Neural progenitor cell (in vitro differentiated cells): ENCODE measurements around the gene STAG3. TPM values are rescaled to one million over a fixed set of nuclear protein-coding genes. Genes with fewer than 3 reads are reported as not detected.
"Not testable (repeated sequence)": the region's sequence is repeated elsewhere in the genome, so short reads cannot be mapped to it uniquely, and the experiment has no call there.

Experiments
- DNase-seq: peaks from one replicate; pipeline ENCODE4 v3.0.0-alpha.2; 2016; ENCODE audit warnings: low spot score
- H2AFZ ChIP-seq: fragments of 200-600 bp; sonication (generic); replicated peaks from 2 replicates; pipeline ENCODE4 v1.6.1; 2016; ENCODE audit warnings: antibody characterized with exemption
- H3F3A ChIP-seq: fragments of 200-600 bp; sonication (generic); 2 replicates; pipeline ENCODE4 v1.6.1; 2016; ENCODE audit warnings: antibody characterized with exemption, low read depth
- H3K27ac ChIP-seq: fragments of 200-600 bp; sonication (generic); 2 replicates; pipeline ENCODE4 v1.5.1; 2016; ENCODE audit warnings: mild to moderate bottlenecking
- H3K27me3 ChIP-seq: fragments of 200-600 bp; sonication (generic); 2 replicates; pipeline ENCODE4 v1.6.1; 2016; ENCODE audit warnings: mild to moderate bottlenecking, moderate library complexity
- H3K36me3 ChIP-seq: fragments of 200-600 bp; sonication (generic); 2 replicates; pipeline ENCODE4 v1.5.1; 2016
- H3K4me1 ChIP-seq: fragments of 200-600 bp; sonication (generic); 2 replicates; pipeline ENCODE4 v1.6.1; 2016; ENCODE audit warnings: mixed run types
- H3K4me2 ChIP-seq: fragments of 200-600 bp; sonication (generic); 2 replicates; pipeline ENCODE4 v1.6.1; 2016
- H3K4me3 ChIP-seq: fragments of 200-600 bp; sonication (generic); 2 replicates; pipeline ENCODE4 v1.5.1; 2016
- H3K79me2 ChIP-seq: fragments of 200-600 bp; sonication (generic); 2 replicates; pipeline ENCODE4 v1.6.1; 2016; ENCODE audit warnings: low read depth
- H3K9ac ChIP-seq: fragments of 200-600 bp; sonication (generic); 2 replicates; pipeline ENCODE4 v1.6.1; 2016
- H3K9me3 ChIP-seq: fragments of 200-600 bp; sonication (generic); 2 replicates; pipeline ENCODE4 v1.5.1; 2016; ENCODE audit warnings: low read depth
- H4K20me1 ChIP-seq: fragments of 200-600 bp; sonication (generic); 2 replicates; pipeline ENCODE4 v1.6.1; 2016; ENCODE audit warnings: low read depth
- H3K27ac Mint-ChIP-seq: 3 replicates; pipeline ENCODE4 v1.8.0; 2021; ENCODE audit warnings: mixed read lengths
- H3K27me3 Mint-ChIP-seq: 2 replicates; pipeline ENCODE4 v1.8.0; 2022; ENCODE audit warnings: low read depth, mild to moderate bottlenecking, inconsistent platforms, moderate library complexity, mixed read lengths; ENCODE audit not compliant: insufficient read depth
- H3K36me3 Mint-ChIP-seq: 3 replicates; pipeline ENCODE4 v1.8.0; 2021; ENCODE audit warnings: mixed read lengths
- H3K4me1 Mint-ChIP-seq: 3 replicates; pipeline ENCODE4 v1.8.0; 2021; ENCODE audit warnings: mixed read lengths
- H3K4me3 Mint-ChIP-seq: 3 replicates; pipeline ENCODE4 v1.8.0; 2021; ENCODE audit warnings: mild to moderate bottlenecking, moderate library complexity, mixed read lengths
- H3K9me3 Mint-ChIP-seq: 3 replicates; pipeline ENCODE4 v1.8.0; 2020; ENCODE audit warnings: mixed read lengths
- CTCF ChIP-seq: fragments of 200-600 bp; sonication (generic); IDR thresholded peaks from 2 replicates; pipeline ENCODE4 v1.5.1; 2017; ENCODE audit warnings: antibody characterized with exemption, mild to moderate bottlenecking
- EZH2 ChIP-seq: fragments of 200-600 bp; sonication (generic); IDR thresholded peaks from 2 replicates; pipeline ENCODE4 v1.6.1; 2017; ENCODE audit warnings: antibody characterized with exemption, mild to moderate bottlenecking, moderate library complexity
- EZH2phosphoT487 ChIP-seq: fragments of 200-600 bp; sonication (generic); IDR thresholded peaks from 2 replicates; pipeline ENCODE4 v1.6.1; 2017; ENCODE audit warnings: antibody characterized with exemption
- total RNA-seq: library from RNA; depleted of rRNA; stranded (reverse); fragments of >200 nt; gene quantifications from 2 replicates; pipeline ENCODE4 v1.2.3, GENCODE V29; 2015; ENCODE audit warnings: low replicate concordance

The STAG3 gene
- total RNA-seq, 1 donor from 2014 or later, result 0.58 TPM

GRCh38 chr7:100215895-100216294, 38.2 kb downstream of the STAG3 start:
- TF ChIP-seq CTCF (no peak), EZH2 (no peak), EZH2phosphoT487 (no peak)
- H3K4me1 Mint-ChIP-seq, result peaks cover 26% of the 10 kb centered on the region
- Histone ChIP-seq H3K79me2 (no peaks in the 10 kb centered on the region), H2AFZ (no peak overlapping the region), H3K27ac (no peak overlapping the region), H4K20me1 (no peaks in the 10 kb centered on the region), H3K9me3 (no peaks in the 10 kb centered on the region), H3K4me3 (no peak overlapping the region), H3K4me2 (no peak overlapping the region), H3K9ac (no peak overlapping the region), H3K4me1 (peaks cover 6% of the 10 kb centered on the region), H3K36me3 (no peaks in the 10 kb centered on the region), H3K27me3 (peaks cover 3% of the 10 kb centered on the region), H3F3A (peaks cover 3% of the 10 kb centered on the region)
- DNase-seq, result no peak
- H3K9me3 Mint-ChIP-seq, result no peaks in the 10 kb centered on the region
- H3K27ac Mint-ChIP-seq, result no peak overlapping the region
- peaks cover 5% of the 10 kb centered on the region for H3K36me3 Mint-ChIP-seq
- no peak overlapping the region for H3K4me3 Mint-ChIP-seq
- H3K27me3 Mint-ChIP-seq, result peaks cover 3% of the 10 kb centered on the region

- H3F3A ChIP-seq, H3K36me3 ChIP-seq, H3K9ac ChIP-seq, H2AFZ ChIP-seq, H3K36me3 Mint-ChIP-seq, H3K4me3 ChIP-seq, H3K9me3 Mint-ChIP-seq, H3K4me1 ChIP-seq, H4K20me1 ChIP-seq, H3K27ac ChIP-seq, H3K4me3 Mint-ChIP-seq, H3K4me2 ChIP-seq, H3K27me3 Mint-ChIP-seq, H3K27ac Mint-ChIP-seq, H3K27me3 ChIP-seq, H3K9me3 ChIP-seq, H3K79me2 ChIP-seq: not testable (repeated sequence)
- H3K4me1 Mint-ChIP-seq, result peaks cover 23% of the 10 kb centered on the region
- peak; percentile 27 for DNase-seq
- TF ChIP-seq CTCF, result peak; percentile 49
Observed at GRCh38 chr7:100217934-100218333, 40.2 kb downstream of the STAG3 start.

- Histone ChIP-seq H3K79me2 (no peaks in the 10 kb centered on the region), H3K4me3 (no peak overlapping the region), H3K27me3 (no peaks in the 10 kb centered on the region), H3K9ac (no peak overlapping the region), H3K4me1 (no peaks in the 10 kb centered on the region), H3K27ac (no peak overlapping the region), H3K36me3 (no peaks in the 10 kb centered on the region), H3K4me2 (no peak overlapping the region), H3F3A (no peaks in the 10 kb centered on the region), H2AFZ (no peak overlapping the region), H3K9me3 (no peaks in the 10 kb centered on the region), H4K20me1 (no peaks in the 10 kb centered on the region)
- Mint-ChIP-seq H3K36me3 (peaks cover 3% of the 10 kb centered on the region), H3K9me3 (no peaks in the 10 kb centered on the region), H3K27me3 (peaks cover 3% of the 10 kb centered on the region), H3K27ac (peak overlapping the region; percentile 55), H3K4me1 (peaks cover 14% of the 10 kb centered on the region), H3K4me3 (no peak overlapping the region)
- DNase-seq, result no peak
- TF ChIP-seq EZH2phosphoT487 (no peak), EZH2 (no peak), CTCF (no peak)
Observed at GRCh38 chr7:100219271-100219737, 41.6 kb downstream of the STAG3 start.

- H3K4me2 ChIP-seq, H3K9me3 ChIP-seq, H3K9me3 Mint-ChIP-seq, H3F3A ChIP-seq, H4K20me1 ChIP-seq, H3K4me3 Mint-ChIP-seq, H3K27me3 ChIP-seq, H3K27ac ChIP-seq, H3K36me3 Mint-ChIP-seq, H3K27me3 Mint-ChIP-seq, H3K79me2 ChIP-seq, H3K36me3 ChIP-seq, H3K9ac ChIP-seq, H2AFZ ChIP-seq, H3K4me3 ChIP-seq, DNase-seq, H3K4me1 ChIP-seq: not testable (repeated sequence)
- Mint-ChIP-seq H3K4me1 (peaks cover 13% of the 10 kb centered on the region), H3K27ac (peak within 1 kb of the TSS; percentile 55)
Observed at GRCh38 chr7:100219801-100220585, 42.3 kb downstream of the STAG3 start, which contains the start of gene PVRIG. Gene PVRIG (plus strand): TSS chr7:100219949. CDS start chr7:100219971, 22 bp downstream.
